Dedifferentiated amniotic fluid mesenchymal stem cell (primary cell): ENCODE data around the gene MVK.

Experiments used
- DNase-seq: peaks from one replicate; pipeline ENCODE4 v3.0.0-alpha.2; 2016; ENCODE audit errors: extremely low spot score

The MVK gene

GRCh38 chr12:109631302-109631701, 57.7 kb downstream of the MVK start:
- DNase-seq: no peak

GRCh38 chr12:109631751-109632150, 58.2 kb downstream of the MVK start:
- DNase-seq: no peak

GRCh38 chr12:109632342-109632741, 58.7 kb downstream of the MVK start:
- DNase-seq: no peak

GRCh38 chr12:109635717-109636116, 62.1 kb downstream of the MVK start:
- DNase-seq: no peak

- no peak for DNase-seq
These were observed 63.8 kb downstream of the MVK start for GRCh38 chr12:109637348-109637747.

- no peak for DNase-seq
These were observed 64.4 kb downstream of the MVK start for GRCh38 chr12:109637996-109638395.

- DNase-seq: no peak
These were observed 65.1 kb downstream of the MVK start for GRCh38 chr12:109638735-109639134.

- DNase-seq: no peak
These were observed 65.7 kb downstream of the MVK start for GRCh38 chr12:109639151-109639872.

GRCh38 chr12:109640961-109641360, 67.4 kb downstream of the MVK start:
- no peak for DNase-seq

GRCh38 chr12:109641422-109641821, 67.8 kb downstream of the MVK start:
- DNase-seq: no peak

- no peak for DNase-seq
These were observed 69.0 kb downstream of the MVK start for GRCh38 chr12:109642506-109643132.

- no peak for DNase-seq
These were observed 71.6 kb downstream of the MVK start for GRCh38 chr12:109645194-109645593.

GRCh38 chr12:109645708-109646107, 72.1 kb downstream of the MVK start:
- no peak for DNase-seq
